Astrocyte of the cerebellum (primary cell): ENCODE measurements around the gene SCPEP1.
"Not testable (repeated sequence)": the region's sequence is repeated elsewhere in the genome, so short reads cannot be mapped to it uniquely, and the experiment has no call there.

Source experiments
- DNase-seq: peaks from one replicate; pipeline ENCODE4 v3.0.0-alpha.2; 2011; ENCODE audit warnings: low read depth
- H3K4me3 ChIP-seq: 2 replicates; pipeline ENCODE4 v1.5.1; 2011; ENCODE audit warnings: mild to moderate bottlenecking, low read depth, low read length, moderate library complexity
- in situ Hi-C: cut with HindIII; loops from 2 replicates; pipeline ENCODE4 v1.10.0; 2017; ENCODE audit warnings: low sequenced_read_pairs
- TF ChIP-seq, protein P1 (sequence below): IDR thresholded peaks from 2 replicates; pipeline ENCODE4 v1.5.1; 2012; ENCODE audit warnings: low read length, low read depth, moderate library complexity, mild to moderate bottlenecking; ENCODE audit errors: missing control alignments

Gene SCPEP1

DNA sequence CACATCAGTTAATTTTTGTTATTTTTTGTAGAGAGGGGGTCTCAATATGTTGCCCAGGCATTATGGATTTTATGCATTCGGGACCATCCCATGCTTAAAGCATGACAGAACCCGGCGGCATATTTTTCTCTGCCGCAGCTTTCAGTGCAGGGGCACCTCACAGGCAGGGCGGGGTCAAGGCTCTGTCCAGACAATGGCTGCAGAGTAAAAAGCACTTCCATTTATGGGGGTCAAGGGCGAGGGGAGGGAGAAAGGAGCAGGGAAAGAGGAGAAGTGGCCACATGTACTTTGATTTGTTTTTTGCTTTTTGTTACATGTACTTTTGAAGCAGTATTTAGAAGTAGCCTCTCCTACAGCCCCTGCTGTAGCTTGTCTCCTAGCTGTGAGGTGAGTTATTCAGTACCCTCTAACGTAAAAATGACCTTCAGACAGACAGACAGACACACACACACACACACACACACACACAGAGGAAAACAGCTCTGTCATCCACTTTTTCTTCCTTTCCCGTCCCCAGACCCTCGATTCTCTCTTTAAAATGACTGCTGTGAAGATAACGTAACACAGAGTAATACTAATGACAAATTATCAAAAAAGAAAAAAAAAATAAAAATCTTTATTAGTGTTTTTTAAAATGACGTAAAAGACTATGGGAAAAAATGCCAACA lies 856 bp upstream of the SCPEP1 start:
- DNase-seq, result no peak
- TF ChIP-seq, protein P1, sequence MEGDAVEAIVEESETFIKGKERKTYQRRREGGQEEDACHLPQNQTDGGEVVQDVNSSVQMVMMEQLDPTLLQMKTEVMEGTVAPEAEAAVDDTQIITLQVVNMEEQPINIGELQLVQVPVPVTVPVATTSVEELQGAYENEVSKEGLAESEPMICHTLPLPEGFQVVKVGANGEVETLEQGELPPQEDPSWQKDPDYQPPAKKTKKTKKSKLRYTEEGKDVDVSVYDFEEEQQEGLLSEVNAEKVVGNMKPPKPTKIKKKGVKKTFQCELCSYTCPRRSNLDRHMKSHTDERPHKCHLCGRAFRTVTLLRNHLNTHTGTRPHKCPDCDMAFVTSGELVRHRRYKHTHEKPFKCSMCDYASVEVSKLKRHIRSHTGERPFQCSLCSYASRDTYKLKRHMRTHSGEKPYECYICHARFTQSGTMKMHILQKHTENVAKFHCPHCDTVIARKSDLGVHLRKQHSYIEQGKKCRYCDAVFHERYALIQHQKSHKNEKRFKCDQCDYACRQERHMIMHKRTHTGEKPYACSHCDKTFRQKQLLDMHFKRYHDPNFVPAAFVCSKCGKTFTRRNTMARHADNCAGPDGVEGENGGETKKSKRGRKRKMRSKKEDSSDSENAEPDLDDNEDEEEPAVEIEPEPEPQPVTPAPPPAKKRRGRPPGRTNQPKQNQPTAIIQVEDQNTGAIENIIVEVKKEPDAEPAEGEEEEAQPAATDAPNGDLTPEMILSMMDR, result no peak
- in situ Hi-C loops, result no loop called here
- H3K4me3 ChIP-seq, result peak overlapping the region; percentile 47

DNA sequence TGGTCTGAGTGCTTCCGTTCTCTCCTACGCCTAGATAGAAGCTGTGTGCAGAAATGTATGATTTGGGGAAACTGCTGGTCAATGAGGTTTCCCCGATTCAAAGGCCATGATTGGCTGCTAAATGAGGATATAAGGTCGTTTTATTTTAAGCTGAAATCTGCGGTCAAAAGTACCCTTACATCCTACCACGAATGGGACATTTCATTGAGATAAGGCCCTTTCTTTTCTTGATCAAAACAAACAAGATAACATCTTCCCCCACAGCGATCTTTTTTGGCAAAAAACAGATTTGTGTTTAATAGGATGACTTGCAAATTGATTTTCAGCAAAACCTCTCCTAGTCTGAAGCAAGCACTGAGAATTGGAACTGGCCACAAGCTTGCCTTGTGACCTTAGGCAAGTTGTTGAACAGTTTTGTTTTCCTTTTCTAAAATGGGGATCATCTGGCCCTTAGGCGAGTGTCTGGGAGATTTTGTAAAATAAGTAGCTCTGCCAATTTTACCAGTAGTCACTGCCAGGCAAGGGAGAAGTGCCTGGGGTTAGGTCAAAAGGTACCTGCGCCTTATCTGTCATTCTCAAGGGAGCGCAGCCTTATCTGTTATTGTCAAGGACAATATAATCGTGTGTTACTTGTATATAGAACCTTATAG lies 635 bp downstream of the SCPEP1 start:
- in situ Hi-C loops, result no loop called here
- TF ChIP-seq, protein P1, result no peak
- H3K4me3 ChIP-seq, result peak overlapping the region; percentile 47
- DNase-seq, result no peak

DNA sequence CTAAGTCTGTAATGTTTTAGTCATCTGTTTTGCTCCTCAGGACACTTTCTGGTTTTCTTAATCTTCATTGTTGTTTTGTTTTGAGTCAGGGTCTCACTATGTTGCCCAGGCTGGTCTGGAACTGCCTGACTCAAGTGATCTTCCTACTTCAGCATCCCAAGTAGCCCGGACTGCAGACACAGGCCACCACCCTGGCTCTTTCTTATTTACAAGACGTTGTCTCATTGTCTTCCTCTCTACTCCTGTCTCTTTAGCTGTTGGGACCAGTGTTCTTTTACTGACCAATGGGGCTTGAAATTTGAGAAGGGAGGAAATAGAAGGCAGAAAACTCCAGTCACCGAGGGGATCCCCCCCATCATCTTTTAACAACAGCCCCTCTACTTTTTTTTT lies 1.2 kb downstream of the SCPEP1 start:
- TF ChIP-seq, protein P1, result no peak
- peak overlapping the region; percentile 47 for H3K4me3 ChIP-seq
- no peak for DNase-seq
- in situ Hi-C loops, result no loop called here

DNA sequence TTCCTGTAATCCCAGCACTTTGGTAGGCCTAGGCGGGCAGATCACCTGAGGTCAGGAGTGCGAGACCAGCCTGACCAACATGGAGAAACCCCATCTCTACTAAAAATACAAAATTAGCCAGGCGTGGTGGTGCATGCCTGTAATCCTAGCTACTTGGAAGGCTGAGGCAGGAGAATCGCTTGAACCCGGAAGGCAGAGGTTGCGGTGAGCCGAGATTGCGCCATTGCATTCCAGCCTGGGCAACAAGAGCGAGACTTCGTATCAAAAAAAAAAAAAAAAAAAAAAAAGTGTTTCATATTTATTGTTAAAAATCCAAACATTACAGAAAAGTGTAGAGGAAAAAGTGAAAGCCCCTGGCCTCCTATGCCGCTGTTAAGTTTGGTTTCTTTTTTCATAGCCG lies 2.6 kb downstream of the SCPEP1 start:
- DNase-seq, H3K4me3 ChIP-seq, in situ Hi-C loops: not testable (repeated sequence)

DNA sequence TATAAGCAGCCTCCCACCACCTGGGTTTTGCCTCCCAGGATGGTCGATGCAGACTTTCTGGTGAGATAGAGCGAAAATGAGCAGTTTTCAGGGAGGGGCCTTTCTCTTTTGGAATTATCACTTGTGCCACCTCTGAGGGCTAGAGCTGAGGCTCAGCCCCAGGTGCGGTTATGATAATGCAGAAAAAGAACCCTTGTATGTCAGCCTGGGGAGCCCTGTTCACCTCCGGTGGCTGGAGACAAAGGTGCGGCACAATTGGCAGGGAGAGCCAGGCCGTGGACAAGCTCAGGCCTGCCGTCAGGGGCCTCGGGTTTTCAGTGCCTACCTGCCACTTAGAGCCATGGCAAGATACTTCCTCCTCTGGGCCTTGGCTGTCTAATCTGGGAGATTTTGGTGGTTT lies 4.4 kb downstream of the SCPEP1 start:
- TF ChIP-seq, protein P1, result no peak
- in situ Hi-C loops, result no loop called here
- DNase-seq, result no peak
- no peak overlapping the region for H3K4me3 ChIP-seq

DNA sequence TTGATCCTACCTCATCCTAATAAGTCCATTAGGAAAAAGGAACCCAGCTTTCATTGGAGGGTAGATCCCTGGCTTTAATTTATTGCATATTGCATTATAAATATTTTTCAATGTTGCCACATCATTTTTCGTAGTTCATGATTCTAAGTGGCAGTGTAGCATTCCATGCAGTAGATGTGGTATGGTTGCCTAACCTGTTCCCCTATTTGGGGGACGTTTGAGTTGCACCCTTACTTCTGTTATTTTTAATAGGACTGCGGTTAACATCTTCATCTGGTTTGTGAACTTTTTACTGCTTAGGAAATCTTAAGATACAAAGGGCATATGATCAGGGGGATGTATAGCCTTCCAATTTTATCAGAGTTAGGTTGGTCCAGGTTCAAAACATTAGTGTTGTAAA lies 5.4 kb downstream of the SCPEP1 start:
- in situ Hi-C loops, result no loop called here
- TF ChIP-seq, protein P1, result no peak
- no peak for DNase-seq
- no peak overlapping the region for H3K4me3 ChIP-seq

DNA sequence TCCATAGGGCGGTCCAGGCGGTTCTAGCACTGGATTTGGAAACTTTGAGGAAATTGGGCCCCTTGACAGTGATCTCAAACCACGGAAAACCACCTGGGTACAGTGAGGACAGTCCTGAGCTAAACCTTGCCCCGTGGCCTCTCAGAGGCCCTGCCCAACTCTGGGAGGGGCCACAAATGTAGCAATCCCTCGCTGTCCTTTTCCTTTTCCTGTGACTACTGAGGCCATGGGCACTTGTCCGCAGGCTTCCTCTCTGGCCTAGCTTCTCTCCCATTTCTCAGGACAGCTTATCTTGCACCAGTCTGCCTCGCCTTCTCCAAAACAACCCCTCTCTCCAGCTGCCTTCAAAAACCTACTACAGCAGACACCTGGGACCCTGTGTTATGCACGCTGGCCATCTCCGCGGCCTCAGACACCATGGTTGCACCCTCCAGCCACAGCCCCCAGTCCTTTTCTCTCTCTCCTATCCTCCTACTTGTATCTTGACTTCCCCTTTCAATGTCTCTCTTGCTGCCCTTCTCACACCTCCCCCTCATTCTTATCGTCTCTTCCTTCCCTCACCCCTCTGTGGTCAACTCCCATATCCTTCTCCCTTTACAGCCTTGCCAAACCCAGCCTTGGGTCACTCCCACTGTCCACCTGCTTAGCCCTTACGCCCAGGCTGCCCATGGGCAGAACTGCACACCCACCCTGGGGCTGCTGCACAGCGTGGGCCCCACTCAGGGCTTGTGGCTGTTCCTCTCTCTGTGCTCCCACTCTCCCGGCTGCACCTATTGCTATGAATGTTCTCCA lies 7.6 kb downstream of the SCPEP1 start:
- no peak for DNase-seq
- TF ChIP-seq, protein P1, result no peak

More for the DNA sequence above, 7.6 kb downstream of the SCPEP1 start:
- no peak overlapping the region for H3K4me3 ChIP-seq
- in situ Hi-C loops, result no loop called here
